ENCODE data around the gene MIEF1.

MIEF1 gene

GRCh38 chr22:39479254-39479653 lies 22.8 kb upstream of the MIEF1 start:
- H3K27ac ChIP-seq (ENCODE audit: low read depth, low read length, poor library complexity, severe bottlenecking) = no peak overlapping the region
- no peaks in the 10 kb centered on the region for H3F3A ChIP-seq (ENCODE audit: insufficient read depth, low read length)
- H3K9ac ChIP-seq (ENCODE audit: low read length) = no peak overlapping the region
- no peaks in the 10 kb centered on the region for H4K20me1 ChIP-seq (ENCODE audit: insufficient read depth, low read length)
- H3K4me3 ChIP-seq (ENCODE audit: low read depth, low read length, poor library complexity, severe bottlenecking) = no peak overlapping the region
- H3K36me3 ChIP-seq (ENCODE audit: insufficient read depth, low read length) = peaks cover 98% of the 10 kb centered on the region
- no peaks in the 10 kb centered on the region for H3K4me1 ChIP-seq (ENCODE audit: insufficient read depth, low read length, severe bottlenecking)
- H2AFZ ChIP-seq (ENCODE audit: low read length) = no peak overlapping the region
- H3K27me3 ChIP-seq (ENCODE audit: insufficient read depth, low read length) = no peaks in the 10 kb centered on the region
- no peaks in the 10 kb centered on the region for H3K9me2 ChIP-seq (ENCODE audit: low read depth, low read length)
- H3K4me2 ChIP-seq (ENCODE audit: low read length) = no peak overlapping the region
- no peaks in the 10 kb centered on the region for H3K9me3 ChIP-seq (ENCODE audit: low read length)
- 0 out of 2 replicates have a peak, but pooled peaks cover 4% of the 10 kb centered on the region for H3K79me2 ChIP-seq (ENCODE audit: insufficient read depth, low read length)
- no peak for TF ChIP-seq EZH2 (IDR thresholded peaks at IDR 0.05; ENCODE audit: borderline replicate concordance, low read length)
- no peak for TF ChIP-seq CTCF (IDR thresholded peaks at IDR 0.05; ENCODE audit: low read length)

GRCh38 chr22:39480557-39480956 lies 21.5 kb upstream of the MIEF1 start:
- H3K9me3 ChIP-seq (ENCODE audit: low read length) = no peaks in the 10 kb centered on the region
- H3K4me3 ChIP-seq (ENCODE audit: low read depth, low read length, poor library complexity, severe bottlenecking) = no peak overlapping the region
- H4K20me1 ChIP-seq (ENCODE audit: insufficient read depth, low read length) = no peaks in the 10 kb centered on the region
- H3K9me2 ChIP-seq (ENCODE audit: low read depth, low read length) = no peaks in the 10 kb centered on the region
- no peak overlapping the region for H3K27ac ChIP-seq (ENCODE audit: low read depth, low read length, poor library complexity, severe bottlenecking)
- 0 out of 2 replicates have a peak, but pooled peaks cover 4% of the 10 kb centered on the region for H3K79me2 ChIP-seq (ENCODE audit: insufficient read depth, low read length)
- no peak overlapping the region for H2AFZ ChIP-seq (ENCODE audit: low read length)
- peaks cover 94% of the 10 kb centered on the region for H3K36me3 ChIP-seq (ENCODE audit: insufficient read depth, low read length)
- no peaks in the 10 kb centered on the region for H3K4me1 ChIP-seq (ENCODE audit: insufficient read depth, low read length, severe bottlenecking)
- no peak overlapping the region for H3K9ac ChIP-seq (ENCODE audit: low read length)
- no peak overlapping the region for H3K4me2 ChIP-seq (ENCODE audit: low read length)
- TF ChIP-seq EZH2 (IDR thresholded peaks at IDR 0.05; ENCODE audit: borderline replicate concordance, low read length) (no peak), CTCF (IDR thresholded peaks at IDR 0.05; ENCODE audit: low read length) (no peak)
- no peaks in the 10 kb centered on the region for H3K27me3 ChIP-seq (ENCODE audit: insufficient read depth, low read length)
- no peaks in the 10 kb centered on the region for H3F3A ChIP-seq (ENCODE audit: insufficient read depth, low read length)

- H3K27ac ChIP-seq (ENCODE audit: low read depth, low read length, poor library complexity, severe bottlenecking) = no peak overlapping the region
- H3F3A ChIP-seq (ENCODE audit: insufficient read depth, low read length) = no peaks in the 10 kb centered on the region
- no peak overlapping the region for H2AFZ ChIP-seq (ENCODE audit: low read length)
- H3K9ac ChIP-seq (ENCODE audit: low read length) = no peak overlapping the region
- H3K4me2 ChIP-seq (ENCODE audit: low read length) = no peak overlapping the region
- no peaks in the 10 kb centered on the region for H3K4me1 ChIP-seq (ENCODE audit: insufficient read depth, low read length, severe bottlenecking)
- H3K79me2 ChIP-seq (ENCODE audit: insufficient read depth, low read length) = 0 out of 2 replicates have a peak, but pooled peaks cover 4% of the 10 kb centered on the region
- H3K27me3 ChIP-seq (ENCODE audit: insufficient read depth, low read length) = no peaks in the 10 kb centered on the region
- no peaks in the 10 kb centered on the region for H4K20me1 ChIP-seq (ENCODE audit: insufficient read depth, low read length)
- H3K36me3 ChIP-seq (ENCODE audit: insufficient read depth, low read length) = peaks cover 94% of the 10 kb centered on the region
- no peak overlapping the region for H3K4me3 ChIP-seq (ENCODE audit: low read depth, low read length, poor library complexity, severe bottlenecking)
- TF ChIP-seq EZH2 (IDR thresholded peaks at IDR 0.05; ENCODE audit: borderline replicate concordance, low read length) = no peak
- no peak for TF ChIP-seq CTCF (IDR thresholded peaks at IDR 0.05; ENCODE audit: low read length)
- H3K9me2 ChIP-seq (ENCODE audit: low read depth, low read length) = no peaks in the 10 kb centered on the region
- no peaks in the 10 kb centered on the region for H3K9me3 ChIP-seq (ENCODE audit: low read length)
These were observed 21.0 kb upstream of the MIEF1 start for GRCh38 chr22:39481054-39481453.

All from OCI-LY1 (cell line).